H1 (cell line): ENCODE data around the gene PLCL1. TPM values are rescaled to one million over a fixed set of nuclear protein-coding genes. Genes with fewer than 3 reads are reported as not detected.
A peak's percentile ranks its signal among the peaks of the same experiment; 100 is the strongest.

ENCODE experiments used
- CTCF ChIA-PET: fragments of 300-600 bp; sonication (Branson Sonifier 250); formaldehyde crosslinking; loops from one replicate; lab custom pipeline; 2021; ENCODE audit not compliant: partially characterized antibody; lab: Charles Lee
- POLR2A ChIA-PET: fragments of 300-600 bp; sonication (Branson Sonifier 250); formaldehyde crosslinking; loops from one replicate; lab custom pipeline; 2021; ENCODE audit warnings: inconsistent platforms; ENCODE audit not compliant: partially characterized antibody; lab: Charles Lee
- DNase-seq, 2 experiments: peaks; one replicate each; pipeline versions ENCODE4 v3.0.0 to v3.0.0-alpha.2; 2010 to 2022; ENCODE audit warnings: low spot score in 2 of 2, low read depth in 1 of 2, mixed read lengths in 1 of 2
- FAIRE-seq: peaks from 2 replicates; lab custom pipeline; 2011; peaks lifted over from hg19 to GRCh38; lab: Jason Lieb, UNC
- H2AFZ ChIP-seq: 2 replicates; pipeline ENCODE4 v1.8.1; 2012; ENCODE audit warnings: low read length, inconsistent platforms
- H2AK5ac ChIP-seq: 2 replicates; pipeline ENCODE4 v1.6.1; 2013; ENCODE audit warnings: low read depth, low read length
- H2BK120ac ChIP-seq: replicated peaks from 2 replicates; pipeline ENCODE3; 2013; ENCODE audit warnings: low read depth, low read length, inconsistent platforms
- H2BK12ac ChIP-seq: 2 replicates; pipeline ENCODE4 v1.6.1; 2013; ENCODE audit warnings: low read depth, low read length
- H2BK15ac ChIP-seq: 2 replicates; pipeline ENCODE4 v1.6.1; 2013; ENCODE audit warnings: low read length
- H2BK20ac ChIP-seq: 2 replicates; pipeline ENCODE4 v1.6.1; 2013; ENCODE audit warnings: low read length
- H2BK5ac ChIP-seq: 2 replicates; pipeline ENCODE4 v1.6.1; 2013; ENCODE audit warnings: low read depth, low read length
- H3K14ac ChIP-seq: 2 replicates; pipeline ENCODE4 v1.6.1; 2013; ENCODE audit warnings: inconsistent platforms; ENCODE audit not compliant: insufficient read length
- H3K18ac ChIP-seq: 2 replicates; pipeline ENCODE4 v1.6.1; 2013; ENCODE audit warnings: low read length; ENCODE audit errors: extremely low read depth
- H3K23ac ChIP-seq: 2 replicates; pipeline ENCODE4 v1.6.1; 2013; ENCODE audit warnings: inconsistent platforms; ENCODE audit not compliant: insufficient read length
- H3K23me2 ChIP-seq: 2 replicates; pipeline ENCODE4 v1.6.1; 2013; ENCODE audit warnings: low read depth, low read length
- H3K27ac ChIP-seq: 2 replicates; pipeline ENCODE4 v1.6.1; 2011; ENCODE audit warnings: low read depth, low read length, inconsistent platforms
- H3K27me3 ChIP-seq, 4 experiments: replicated peaks in 1 of 4; 1 replicate in 1 of 4; 2 replicates in 3 of 4; pipeline versions ENCODE4 v1.6.1 to v1.8.1; 2011 to 2013; ENCODE audit warnings: low read length in 3 of 4, mild to moderate bottlenecking in 3 of 4, inconsistent platforms in 2 of 4, mixed read lengths in 2 of 4, moderate library complexity in 1 of 4; ENCODE audit not compliant: control insufficient read depth in 3 of 4, insufficient read depth in 3 of 4; ENCODE audit errors: extremely low read depth in 1 of 4
- H3K36me3 ChIP-seq, 4 experiments: 2 replicates each; pipeline versions ENCODE4 v1.6.1 to v1.8.1; 2011 to 2013; ENCODE audit warnings: mild to moderate bottlenecking in 4 of 4, low read length in 3 of 4, moderate library complexity in 2 of 4, control low read depth in 1 of 4, inconsistent platforms in 1 of 4; ENCODE audit not compliant: insufficient read depth in 4 of 4, control insufficient read depth in 2 of 4
- H3K4ac ChIP-seq: replicated peaks from 2 replicates; pipeline ENCODE3; 2013; ENCODE audit warnings: low read length, low read depth, mixed read lengths, inconsistent platforms; ENCODE audit not compliant: insufficient read length
- H3K4me1 ChIP-seq, 4 experiments: replicated peaks in 1 of 4; 1 replicate in 1 of 4; 2 replicates in 3 of 4; pipeline versions ENCODE4 v1.6.1 to v1.8.1; 2011 to 2013; ENCODE audit warnings: low read length in 3 of 4, inconsistent platforms in 2 of 4, mixed read lengths in 1 of 4; ENCODE audit not compliant: insufficient read depth in 4 of 4, control insufficient read depth in 3 of 4
- H3K4me2 ChIP-seq, 2 experiments: 2 replicates each; pipeline versions ENCODE4 v1.6.1 to v1.8.1; 2011 to 2013; ENCODE audit warnings: low read depth in 2 of 2, low read length in 2 of 2, control low read depth in 1 of 2, inconsistent platforms in 1 of 2, mild to moderate bottlenecking in 1 of 2; ENCODE audit not compliant: insufficient read depth in 1 of 2
- H3K4me3 ChIP-seq, 4 experiments: fragments of 200-600, 300-600 bp in 1 of 4; sonication (generic), shearing (Covaris generic), sonication (Bioruptor Twin) in 1 of 4; 2 replicates each; pipeline versions ENCODE4 v1.5.1 to v1.8.1; 2011 to 2016; ENCODE audit warnings: low read length in 4 of 4, low read depth in 3 of 4, control low read depth in 2 of 4, inconsistent platforms in 2 of 4, mild to moderate bottlenecking in 2 of 4, mixed read lengths in 1 of 4, moderate library complexity in 1 of 4; ENCODE audit not compliant: insufficient read depth in 2 of 4; ENCODE audit errors: extremely low read depth in 1 of 4
- H3K56ac ChIP-seq: replicated peaks from 2 replicates; pipeline ENCODE3; 2013; ENCODE audit warnings: low read depth, mild to moderate bottlenecking, mixed read lengths, low read length, inconsistent platforms; ENCODE audit not compliant: insufficient read length
- H3K79me1 ChIP-seq: 2 replicates; pipeline ENCODE4 v1.6.1; 2013; ENCODE audit warnings: low read depth, low read length, control low read depth
- H3K79me2 ChIP-seq, 2 experiments: 2 replicates each; pipeline versions ENCODE4 v1.6.1 to v1.8.1; 2012 to 2013; ENCODE audit warnings: low read length in 2 of 2, mild to moderate bottlenecking in 2 of 2, inconsistent platforms in 1 of 2; ENCODE audit not compliant: insufficient read depth in 2 of 2, control insufficient read depth in 1 of 2
- H3K9ac ChIP-seq, 4 experiments: replicated peaks in 1 of 4; 1 replicate in 1 of 4; 2 replicates in 3 of 4; pipeline versions ENCODE4 v1.6.1 to v1.8.1; 2011 to 2013; ENCODE audit warnings: low read depth in 3 of 4, low read length in 3 of 4, control low read depth in 2 of 4, mild to moderate bottlenecking in 2 of 4, moderate library complexity in 2 of 4, inconsistent platforms in 1 of 4; ENCODE audit errors: extremely low read depth in 1 of 4
- H3K9me3 ChIP-seq, 2 experiments: 2 replicates each; pipeline versions ENCODE4 v1.6.1 to v1.8.1; 2012 to 2013; ENCODE audit warnings: mild to moderate bottlenecking in 2 of 2, moderate library complexity in 2 of 2, control low read depth in 1 of 2, inconsistent platforms in 1 of 2, low read depth in 1 of 2, low read length in 1 of 2, mixed read lengths in 1 of 2; ENCODE audit not compliant: insufficient read depth in 2 of 2
- H4K20me1 ChIP-seq, 2 experiments: replicated peaks in 1 of 2; 2 replicates each; pipeline versions ENCODE3 to v1.8.1; 2011 to 2013; ENCODE audit warnings: inconsistent platforms in 2 of 2, low read length in 2 of 2, mild to moderate bottlenecking in 1 of 2; ENCODE audit not compliant: insufficient read depth in 2 of 2, control insufficient read depth in 1 of 2
- H4K5ac ChIP-seq: 2 replicates; pipeline ENCODE4 v1.6.1; 2013; ENCODE audit warnings: low read length, low read depth, mixed read lengths, inconsistent platforms; ENCODE audit not compliant: insufficient read length
- H4K8ac ChIP-seq: 2 replicates; pipeline ENCODE4 v1.8.0; 2013; ENCODE audit warnings: mild to moderate bottlenecking, moderate library complexity, low read length, inconsistent platforms; ENCODE audit not compliant: insufficient read depth; ENCODE audit errors: extremely low read depth
- H4K91ac ChIP-seq: replicated peaks from 2 replicates; pipeline ENCODE3; 2013; ENCODE audit warnings: low read length, mixed read lengths, inconsistent platforms; ENCODE audit not compliant: insufficient read length
- CHD2 ChIP-seq: IDR thresholded peaks from 2 replicates; pipeline ENCODE4 v1.6.1; 2012; ENCODE audit warnings: low read length, improper control_type of control experiment
- EP300 ChIP-seq, 2 experiments: IDR thresholded peaks; 1 replicate in 1 of 2; 2 replicates in 1 of 2; pipeline ENCODE4 v1.6.1; 2011 to 2012; ENCODE audit warnings: low read depth in 2 of 2, low read length in 2 of 2, mild to moderate bottlenecking in 2 of 2, borderline replicate concordance in 1 of 2, inconsistent platforms in 1 of 2, moderate library complexity in 1 of 2
- EZH2 ChIP-seq: fragments of 200-600 bp; sonication (generic); IDR thresholded peaks from 2 replicates; pipeline ENCODE4 v1.7.1; 2012; ENCODE audit warnings: low read depth, mild to moderate bottlenecking, moderate library complexity, low read length, inconsistent platforms; ENCODE audit not compliant: severe bottlenecking
- FOSL1 ChIP-seq: IDR thresholded peaks from 2 replicates; pipeline ENCODE4 v1.6.1; 2011; ENCODE audit warnings: mild to moderate bottlenecking, low read depth, low read length, moderate library complexity; ENCODE audit not compliant: insufficient read depth
- HDAC2 ChIP-seq, 2 experiments: fragments of 300-600 bp in 1 of 2; sonication (generic) in 1 of 2; IDR thresholded peaks; 2 replicates each; pipeline ENCODE4 v1.6.1; 2011 to 2012; ENCODE audit warnings: low read depth in 2 of 2, low read length in 2 of 2, mild to moderate bottlenecking in 2 of 2, moderate library complexity in 2 of 2, borderline replicate concordance in 1 of 2, inconsistent platforms in 1 of 2
- JUN ChIP-seq: IDR thresholded peaks from 2 replicates; pipeline ENCODE4 v1.6.1; 2011; ENCODE audit warnings: low read depth, mild to moderate bottlenecking, improper control_type of control experiment, low read length
- KDM1A ChIP-seq: fragments of 200-600, 300-600 bp; sonication (generic); IDR thresholded peaks from 2 replicates; pipeline ENCODE4 v1.7.1; 2016; ENCODE audit warnings: mild to moderate bottlenecking, low read length, borderline replicate concordance
- KDM4A ChIP-seq: IDR thresholded peaks from one replicate; pipeline ENCODE4 v1.7.1; 2012; ENCODE audit warnings: low read depth, mild to moderate bottlenecking, moderate library complexity, low read length, inconsistent platforms; ENCODE audit not compliant: severe bottlenecking
- RFX5 ChIP-seq: IDR thresholded peaks from 2 replicates; pipeline ENCODE4 v1.6.1; 2011; ENCODE audit warnings: low read depth, low read length, improper control_type of control experiment, borderline replicate concordance
- SIRT6 ChIP-seq: IDR thresholded peaks from one replicate; pipeline ENCODE4 v1.7.1; 2012; ENCODE audit warnings: low read length, inconsistent platforms
- SP2 ChIP-seq: IDR thresholded peaks from 2 replicates; pipeline ENCODE4 v1.6.1; 2012; ENCODE audit warnings: mild to moderate bottlenecking, low read length, inconsistent platforms
- TBP ChIP-seq: IDR thresholded peaks from 2 replicates; pipeline ENCODE4 v1.6.1; 2011; ENCODE audit warnings: low read depth, low read length, improper control_type of control experiment
- WGBS, 2 experiments: shearing (Covaris generic) in 1 of 2; methylation state at CpG; one replicate each; pipeline versions ENCODE4 v1.1.6 to v1.1.7; 2013 to 2015; ENCODE audit warnings: low lambda C conversion rate in 2 of 2, mixed read lengths in 2 of 2, inconsistent platforms in 1 of 2, low coverage in 1 of 2, missing lambda C conversion rate in 1 of 2; ENCODE audit not compliant: insufficient replicate concordance in 2 of 2, insufficient coverage in 1 of 2, insufficient read length in 1 of 2; ENCODE audit errors: extremely low coverage in 1 of 2, missing lambda C conversion rate in 1 of 2; 5-methylcytosine and 5-hydroxymethylcytosine counted together
- polyA plus RNA-seq, 7 experiments: library from polyadenylated mRNA; depleted of rRNA in 3 of 7; stranded (reverse) in 5 of 7; unstranded in 2 of 7; fragments of >200 nt in 5 of 7; fragments of 200-250 nt in 2 of 7; gene quantifications; 1 replicate in 5 of 7; 2 replicates in 1 of 7; 4 replicates in 1 of 7; pipeline versions ENCODE4 v1.2.1 to v1.2.3, GENCODE V29; 2011 to 2013; ENCODE audit warnings: missing spikeins in 2 of 7, mixed read lengths in 2 of 7
- total RNA-seq: library from RNA; stranded (reverse); fragmentation: NEBNext Ultra II Directional; extraction: Animal tissue kit (Norgen Biotek cat#: 25700); gene quantifications from 2 replicates; pipeline ENCODE4 v1.2.1, GENCODE V29; 2021

Gene PLCL1
- total and polyA plus RNA-seq, 2 of the 8 experiments (the other 6 are each of a cell fraction or from before 2014, with no cell fraction given): not detected

DNA sequence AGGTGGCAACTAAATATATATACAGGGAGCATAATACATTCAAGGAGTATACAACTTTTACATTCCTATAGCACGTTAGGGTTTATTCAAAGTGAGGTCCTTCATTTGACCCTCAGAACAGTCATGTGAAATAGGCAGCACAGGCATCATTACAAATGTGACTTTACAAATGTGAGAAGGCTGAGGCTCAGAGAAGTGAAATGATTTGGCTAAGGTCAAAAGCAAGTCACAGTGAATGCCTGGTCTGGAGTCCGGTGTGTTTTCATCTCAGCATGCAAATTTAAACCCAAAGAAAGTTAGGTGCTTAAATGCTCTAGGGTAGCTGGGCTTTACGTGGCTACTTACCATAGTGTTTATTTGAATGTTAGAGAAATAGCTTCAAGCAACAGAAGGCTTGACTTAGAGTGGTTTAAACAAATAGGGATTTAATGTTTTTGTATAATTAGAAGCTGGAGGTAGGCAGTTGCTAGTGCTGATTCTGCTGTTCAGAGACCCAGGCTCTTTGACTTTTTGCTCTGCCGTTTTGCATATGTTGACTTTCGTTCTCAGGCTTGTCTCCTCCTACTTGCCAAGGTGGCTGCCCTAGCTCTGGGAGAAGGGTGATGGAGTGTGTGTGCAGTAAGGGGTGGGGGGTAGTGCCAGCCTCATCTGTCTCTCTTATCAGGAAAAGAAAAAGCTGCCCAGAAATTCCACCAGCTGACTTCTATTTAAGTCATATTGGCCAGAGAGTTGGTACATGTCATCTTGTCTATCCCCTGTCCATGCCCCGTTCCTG lies 89.2 kb downstream of the PLCL1 start:
- no peak overlapping the region for H3K56ac ChIP-seq
- H3K4me2 ChIP-seq: no peak overlapping the region

More for the DNA sequence above, 89.2 kb downstream of the PLCL1 start:
- Histone ChIP-seq H2BK120ac (no peak overlapping the region), H4K5ac (no peak overlapping the region), H4K20me1 (no peaks in the 10 kb centered on the region), H3K4me3 (no peak overlapping the region), H3K4ac (no peak overlapping the region), H3K9me3 (no peaks in the 10 kb centered on the region), H3K79me1 (no peaks in the 10 kb centered on the region), H3K23ac (no peak overlapping the region), H4K91ac (no peak overlapping the region), H3K23me2 (no peaks in the 10 kb centered on the region), H3K14ac (no peak overlapping the region), H3K9ac (no peak overlapping the region), H2BK12ac (no peak overlapping the region), H4K8ac (no peak overlapping the region), H3K4me1 (peaks cover 0 to 3% (median 2%) of the 10 kb centered on the region in 4 experiments; a peak in 4 of 7 replicates), H2BK20ac (no peak overlapping the region), H2AK5ac (no peak overlapping the region), H3K27me3 (no peaks in the 10 kb centered on the region), H2AFZ (0 out of 2 replicates have a peak overlapping the region, but pooled peaks have one; percentile 10), H2BK5ac (no peak overlapping the region), H3K27ac (no peak overlapping the region), H2BK15ac (no peak overlapping the region), H3K79me2 (no peaks in the 10 kb centered on the region), H3K18ac (no peak overlapping the region), H3K36me3 (no peaks in the 10 kb centered on the region)
- CTCF ChIA-PET: interaction anchor here (0.8 kb wide), 1 partner anchor 234 kb away, joined by 5 read pairs; no protein-coding TSS in a partner anchor
- DNase-seq (no peak), FAIRE-seq (peak; percentile 39)
- WGBS, 2 experiments: 82% methylated on average over 6 of the region's 6 CpGs; no CpG with 5 or more reads in 1 of the 2 experiments
- POLR2A ChIA-PET: no interaction called here
- TF ChIP-seq CHD2 (no peak), SIRT6 (no peak), JUN (no peak), KDM1A (no peak), EP300 (IDR thresholded peaks at IDR 0.05; ENCODE audit: borderline replicate concordance in 1 of 2, low read depth in 2 of 2, low read length in 2 of 2) (no peak), TBP (no peak), SP2 (no peak), RFX5 (no peak), HDAC2 (IDR thresholded peaks at IDR 0.05; ENCODE audit: borderline replicate concordance in 1 of 2, low read depth in 2 of 2, low read length in 2 of 2) (no peak), KDM4A (no peak), FOSL1 (no peak), EZH2 (no peak)
